OCI-LY7 (cell line): Measurements from ENCODE around the gene ANKRD37. TPM values are rescaled to one million over a fixed set of nuclear protein-coding genes. Genes with fewer than 3 reads are reported as not detected.

Experiments used
- BruUV-seq: library from RNA; stranded (reverse); fragments of 400-500 nt; replicated peaks from 2 replicates; lab custom pipeline; 2021; lab: Mats Ljungman, UMichigan
- CTCF ChIA-PET: fragments of 300-600 bp; sonication (Branson Sonifier 250); formaldehyde crosslinking; loops from one replicate; lab custom pipeline; 2022; ENCODE audit warnings: antibody characterized with exemption; ENCODE audit not compliant: unreplicated experiment; lab: Charles Lee
- POLR2A ChIA-PET: fragments of 300-600 bp; sonication (Branson Sonifier 250); formaldehyde crosslinking; loops from one replicate; lab custom pipeline; 2022; ENCODE audit warnings: antibody characterized with exemption; lab: Charles Lee
- DNase-seq: peaks from one replicate; pipeline ENCODE4 v3.0.0-alpha.2; 2015; ENCODE audit warnings: low spot score
- H2AFZ ChIP-seq: fragments of 200-600 bp; sonication (generic), shearing (Covaris generic); 2 replicates; pipeline ENCODE4 v1.6.1; 2014; ENCODE audit warnings: mild to moderate bottlenecking, antibody characterized with exemption, low read length, moderate library complexity
- H3K27ac ChIP-seq: fragments of 200-600 bp; sonication (generic); 2 replicates; pipeline ENCODE4 v1.5.1; 2014; ENCODE audit warnings: mixed run types, low read depth, mild to moderate bottlenecking, moderate library complexity, low read length, inconsistent platforms; ENCODE audit not compliant: poor library complexity, severe bottlenecking
- H3K36me3 ChIP-seq: fragments of 200-600 bp; sonication (generic); 2 replicates; pipeline ENCODE4 v1.6.1; 2014; ENCODE audit warnings: mild to moderate bottlenecking, antibody characterized with exemption, low read length, moderate library complexity, mixed read lengths; ENCODE audit not compliant: insufficient read depth
- H3K4me1 ChIP-seq: fragments of 200-600 bp; sonication (generic); 2 replicates; pipeline ENCODE4 v1.5.1; 2014; ENCODE audit warnings: mild to moderate bottlenecking, low read length; ENCODE audit not compliant: insufficient read depth, poor library complexity, severe bottlenecking
- H3K4me2 ChIP-seq: fragments of 200-600 bp; sonication (generic); 2 replicates; pipeline ENCODE4 v1.6.1; 2014; ENCODE audit warnings: mild to moderate bottlenecking, low read length
- H3K4me3 ChIP-seq: fragments of 200-600 bp; sonication (generic); 2 replicates; pipeline ENCODE4 v1.5.1; 2014; ENCODE audit warnings: mild to moderate bottlenecking, low read depth, low read length; ENCODE audit not compliant: poor library complexity, severe bottlenecking
- H3K79me2 ChIP-seq: fragments of 200-600 bp; sonication (generic); 2 replicates; pipeline ENCODE4 v1.6.1; 2016; ENCODE audit warnings: low read depth, mild to moderate bottlenecking, low read length, moderate library complexity, mixed read lengths; ENCODE audit not compliant: insufficient read depth
- H3K9me2 ChIP-seq: fragments of 200-600 bp; sonication (generic); 2 replicates; pipeline ENCODE4 v1.6.1; 2016; ENCODE audit warnings: mild to moderate bottlenecking, low read length, mixed read lengths; ENCODE audit not compliant: insufficient read depth
- H3K9me3 ChIP-seq: fragments of 200-600 bp; sonication (generic); 2 replicates; pipeline ENCODE4 v1.6.1; 2014; ENCODE audit warnings: mild to moderate bottlenecking, mixed run types, low read length, mixed read lengths
- H4K20me1 ChIP-seq: fragments of 200-600 bp; sonication (generic); 2 replicates; pipeline ENCODE4 v1.6.1; 2014; ENCODE audit warnings: mild to moderate bottlenecking, antibody characterized with exemption, low read length, moderate library complexity, mixed read lengths; ENCODE audit not compliant: insufficient read depth
- EZH2phosphoT487 ChIP-seq: fragments of 200-600 bp; sonication (generic); IDR thresholded peaks from 2 replicates; pipeline ENCODE4 v1.6.1; 2018; ENCODE audit warnings: low read depth, borderline replicate concordance, mild to moderate bottlenecking, mixed run types, antibody characterized with exemption, low read length, moderate library complexity, mixed read lengths
- intact Hi-C: fragments of 100-400 bp; cut with micrococcal nuclease; formaldehyde crosslinking; loops from one replicate; pipeline ENCODE4 v1.10.0; 2022; ENCODE audit not compliant: unreplicated experiment
- total RNA-seq, 2 experiments: library from RNA; depleted of rRNA in 1 of 2; stranded (reverse); fragments of >200 nt in 1 of 2; shearing (Covaris generic) in 1 of 2; gene quantifications; 2 replicates each; pipeline ENCODE4 v1.2.3, GENCODE V29; 2014 to 2022
- TF ChIP-seq, protein P1 (sequence below): fragments of 200-600 bp; sonication (generic); conservative IDR thresholded peaks from 2 replicates; pipeline ENCODE4 v1.5.1; 2014; ENCODE audit warnings: mild to moderate bottlenecking, antibody characterized with exemption, low read length, moderate library complexity, mixed read lengths

Gene ANKRD37
- total RNA-seq, 2 experiments from 2014 or later = 3.8 to 14.1 TPM

DNA sequence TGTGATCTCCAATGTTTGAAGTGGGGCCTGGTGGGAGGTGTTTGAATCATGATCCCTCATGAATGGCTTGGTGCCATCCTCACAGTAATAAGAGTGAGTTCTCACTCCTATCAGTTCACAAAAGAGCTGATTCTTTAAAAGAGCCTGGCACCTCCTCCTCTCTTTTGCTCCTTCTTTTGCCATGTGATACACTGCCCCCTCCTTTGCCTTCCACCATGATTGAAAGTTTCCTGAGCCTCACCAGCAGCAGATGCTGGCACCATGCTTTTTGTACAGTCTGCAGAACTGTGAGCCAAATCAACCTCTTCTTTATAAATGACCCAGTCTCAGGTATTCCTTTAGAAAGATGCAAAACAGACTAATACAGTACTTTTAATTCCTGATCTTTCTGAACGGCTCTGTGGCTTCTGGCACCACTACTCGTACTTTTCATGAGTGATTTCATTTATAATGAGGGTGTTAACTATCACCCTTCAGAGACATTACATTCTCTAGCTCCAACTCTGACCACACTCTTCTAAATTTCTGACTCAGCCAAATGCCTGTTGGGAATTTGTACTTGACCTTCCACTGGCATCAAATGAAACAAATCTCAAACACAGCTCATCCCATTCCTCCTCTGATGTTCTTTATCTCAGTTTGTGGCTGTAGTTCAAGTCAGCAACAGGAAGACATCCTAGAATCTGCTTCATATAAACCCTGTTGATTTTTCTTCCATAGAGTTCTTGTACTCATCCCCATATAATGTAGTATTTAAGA is 24.9 kb downstream of the ANKRD37 start:
- Histone ChIP-seq H3K27ac (no peak overlapping the region), H3K9me3 (no peaks in the 10 kb centered on the region), H3K36me3 (peaks cover 51% of the 10 kb centered on the region), H3K4me1 (peaks cover 18% of the 10 kb centered on the region), H4K20me1 (no peaks in the 10 kb centered on the region), H3K4me2 (no peak overlapping the region), H3K79me2 (peaks cover 15% of the 10 kb centered on the region), H3K9me2 (no peaks in the 10 kb centered on the region), H3K4me3 (no peak overlapping the region), H2AFZ (no peak overlapping the region)
- ChIA-PET POLR2A (interaction anchor here (1.2 kb wide), 1 partner anchor 111 kb away, joined by 3 read pairs; no protein-coding TSS in a partner anchor), CTCF (no interaction called here)
- intact Hi-C loops = no loop called here
- no peak for DNase-seq
- no TSS peak for BruUV-seq
- no peak for TF ChIP-seq EZH2phosphoT487
- TF ChIP-seq, protein P1, sequence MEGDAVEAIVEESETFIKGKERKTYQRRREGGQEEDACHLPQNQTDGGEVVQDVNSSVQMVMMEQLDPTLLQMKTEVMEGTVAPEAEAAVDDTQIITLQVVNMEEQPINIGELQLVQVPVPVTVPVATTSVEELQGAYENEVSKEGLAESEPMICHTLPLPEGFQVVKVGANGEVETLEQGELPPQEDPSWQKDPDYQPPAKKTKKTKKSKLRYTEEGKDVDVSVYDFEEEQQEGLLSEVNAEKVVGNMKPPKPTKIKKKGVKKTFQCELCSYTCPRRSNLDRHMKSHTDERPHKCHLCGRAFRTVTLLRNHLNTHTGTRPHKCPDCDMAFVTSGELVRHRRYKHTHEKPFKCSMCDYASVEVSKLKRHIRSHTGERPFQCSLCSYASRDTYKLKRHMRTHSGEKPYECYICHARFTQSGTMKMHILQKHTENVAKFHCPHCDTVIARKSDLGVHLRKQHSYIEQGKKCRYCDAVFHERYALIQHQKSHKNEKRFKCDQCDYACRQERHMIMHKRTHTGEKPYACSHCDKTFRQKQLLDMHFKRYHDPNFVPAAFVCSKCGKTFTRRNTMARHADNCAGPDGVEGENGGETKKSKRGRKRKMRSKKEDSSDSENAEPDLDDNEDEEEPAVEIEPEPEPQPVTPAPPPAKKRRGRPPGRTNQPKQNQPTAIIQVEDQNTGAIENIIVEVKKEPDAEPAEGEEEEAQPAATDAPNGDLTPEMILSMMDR = no peak

DNA sequence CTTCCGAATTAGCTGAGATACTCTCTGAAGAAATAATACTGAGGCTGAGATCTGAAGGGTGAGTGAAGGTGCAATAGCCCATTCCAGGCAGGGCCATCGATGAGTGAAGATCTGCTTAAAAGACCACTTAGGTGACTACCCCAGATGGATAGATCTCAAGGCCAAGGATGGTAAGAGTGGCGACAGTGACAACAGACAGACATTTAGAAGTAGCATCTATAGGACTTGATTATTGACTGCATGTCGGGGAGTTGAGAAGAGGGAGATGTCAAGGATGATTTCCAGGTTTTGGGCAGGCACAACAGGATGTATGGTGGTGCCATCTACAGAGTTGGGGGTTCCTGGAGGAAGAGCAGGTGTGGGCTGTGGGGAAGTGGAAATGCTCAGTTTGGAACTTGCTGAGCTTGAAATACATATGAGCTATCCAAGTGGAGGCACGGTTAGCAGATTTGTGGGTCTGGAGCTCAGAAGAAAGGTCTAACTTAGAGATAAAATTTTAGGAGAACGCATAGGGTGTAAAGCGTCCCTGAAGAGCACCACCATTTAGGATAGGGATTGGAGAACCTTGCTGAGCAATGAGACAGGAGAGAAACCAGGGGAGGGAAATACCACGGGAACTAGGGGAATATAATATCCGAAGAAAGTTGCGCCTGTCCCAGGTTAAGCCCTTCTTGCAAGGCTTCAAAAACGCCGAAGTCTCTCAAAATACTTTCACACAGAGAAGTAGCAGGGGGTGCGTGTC is 28.4 kb downstream of the ANKRD37 start:
- ChIA-PET CTCF (no interaction called here), POLR2A (interaction anchor here (0.6 to 4.2 kb wide), 19 partner anchors 9 to 766 kb away, joined by 3 to 33 read pairs (median 4); partner anchors contain the start of genes ANKRD37, LRP2BP and SNX25)
- intact Hi-C loops = loop anchor here (5.0 kb wide), 1 partner anchor 172 kb away; no protein-coding TSS in a partner anchor
- TSS peak; percentile 73 for BruUV-seq
- Histone ChIP-seq H3K4me1 (peaks cover 18% of the 10 kb centered on the region), H3K79me2 (peaks cover 15% of the 10 kb centered on the region), H3K9me2 (no peaks in the 10 kb centered on the region), H3K36me3 (peaks cover 23% of the 10 kb centered on the region), H3K9me3 (no peaks in the 10 kb centered on the region), H3K4me3 (peak overlapping the region; percentile 88), H4K20me1 (no peaks in the 10 kb centered on the region), H2AFZ (peak overlapping the region; percentile 96), H3K27ac (peak overlapping the region; percentile 54), H3K4me2 (peak overlapping the region; percentile 99)
- DNase-seq = peak; percentile 26
- TF ChIP-seq EZH2phosphoT487 = no peak
- TF ChIP-seq, protein P1 = no peak
